GM18498 (cell line): ENCODE results near the gene HMCES.
"Not testable (repeated sequence)": the region's sequence is repeated elsewhere in the genome, so short reads cannot be mapped to it uniquely, and the experiment has no call there.

Experiments used
- ATAC-seq: cut with Tn5 transposase; IDR thresholded peaks from one replicate; pipeline ENCODE4 v1.9.1; 2021; ENCODE audit warnings: mild to moderate bottlenecking, moderate library complexity; ENCODE audit not compliant: unreplicated experiment

Gene HMCES

GRCh38 chr3:129345281-129345680 is 66.6 kb downstream of the HMCES start:
- no peak for ATAC-seq

DNA sequence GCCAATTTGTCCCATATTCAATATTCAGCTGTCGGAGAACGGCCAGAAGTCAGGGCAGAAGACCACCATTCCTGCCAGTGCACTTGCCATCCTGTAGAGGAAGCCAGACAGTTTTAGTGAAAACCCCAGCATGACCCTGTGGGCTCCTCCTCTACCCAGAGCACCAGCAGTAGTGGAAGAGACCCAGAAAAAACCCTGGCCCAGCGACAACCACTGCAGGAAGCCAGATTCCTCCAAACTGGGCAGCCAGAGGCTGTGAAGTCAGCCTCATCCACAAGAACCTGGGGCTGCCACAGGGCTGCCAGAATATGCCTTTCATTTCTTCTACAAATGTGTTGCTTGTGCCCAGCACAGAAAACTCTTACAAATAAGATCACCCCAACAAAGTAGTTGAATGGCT is 67.3 kb downstream of the HMCES start:
- ATAC-seq: no peak

GRCh38 chr3:129346695-129347457 is 68.2 kb downstream of the HMCES start:
- ATAC-seq: no peak

DNA sequence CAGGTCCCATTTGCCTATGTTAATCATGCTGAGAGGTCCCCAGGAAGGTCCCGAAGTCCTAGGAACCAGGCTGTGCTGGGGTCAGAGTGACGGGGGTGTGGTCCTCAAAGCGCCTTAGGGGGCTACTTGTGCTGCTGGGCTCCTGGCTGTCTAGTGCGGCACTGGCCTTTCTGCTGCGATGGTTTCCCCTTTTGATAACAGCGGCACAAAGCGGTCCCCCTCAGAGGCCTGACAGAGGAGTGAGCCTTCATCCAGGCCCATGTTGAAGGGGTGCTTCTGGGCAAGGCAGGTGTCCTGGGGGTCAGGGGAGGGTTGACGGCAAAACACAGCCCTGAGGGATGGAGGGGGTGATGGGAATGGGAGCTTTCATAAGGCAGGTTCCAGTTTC is 68.8 kb downstream of the HMCES start:
- no peak for ATAC-seq

DNA sequence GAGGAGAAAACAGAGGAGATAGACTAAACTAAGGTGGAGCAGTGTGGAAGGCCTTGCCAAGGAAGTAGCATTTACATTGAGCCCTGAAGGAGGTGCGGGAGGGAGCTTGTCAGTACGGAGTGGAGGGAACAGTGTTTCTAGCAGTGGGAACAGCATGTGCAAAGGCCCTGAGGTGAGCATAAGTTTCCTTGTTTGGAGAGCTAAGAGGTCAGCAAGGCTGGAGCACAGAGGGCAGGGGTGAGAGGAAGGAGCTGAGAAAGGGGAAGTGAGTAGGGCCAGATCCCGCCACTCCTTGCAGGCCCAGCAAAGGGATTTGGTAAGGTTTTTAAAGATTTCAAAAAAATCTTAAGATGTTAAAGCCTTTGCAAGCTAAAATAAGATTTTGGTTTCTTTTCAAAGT is 70.1 kb downstream of the HMCES start:
- ATAC-seq: no peak

GRCh38 chr3:129349169-129349568 is 70.5 kb downstream of the HMCES start:
- not testable (repeated sequence) for ATAC-seq

- ATAC-seq: no peak
These were observed 71.1 kb downstream of the HMCES start for GRCh38 chr3:129349791-129350190.

DNA sequence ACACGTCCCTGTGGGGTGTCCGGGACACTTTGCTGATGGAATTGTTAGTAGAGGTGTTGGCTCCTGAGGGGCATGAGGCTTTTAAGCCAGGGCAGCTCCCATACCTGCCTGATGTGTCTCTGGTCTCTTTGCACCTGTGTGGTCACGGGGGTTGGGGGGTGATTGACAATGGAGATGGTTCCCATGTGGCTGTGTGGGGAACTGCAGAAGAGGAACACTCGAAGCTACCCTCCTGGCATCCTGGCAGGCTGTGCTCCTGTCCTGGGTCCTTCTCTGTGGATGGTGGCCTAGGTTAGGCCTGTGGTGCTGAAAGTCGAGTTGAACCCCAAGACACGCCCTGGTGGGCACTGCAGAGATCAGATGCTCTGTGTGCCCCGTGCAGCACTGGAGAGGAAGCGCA is 73.4 kb downstream of the HMCES start:
- no peak for ATAC-seq

DNA sequence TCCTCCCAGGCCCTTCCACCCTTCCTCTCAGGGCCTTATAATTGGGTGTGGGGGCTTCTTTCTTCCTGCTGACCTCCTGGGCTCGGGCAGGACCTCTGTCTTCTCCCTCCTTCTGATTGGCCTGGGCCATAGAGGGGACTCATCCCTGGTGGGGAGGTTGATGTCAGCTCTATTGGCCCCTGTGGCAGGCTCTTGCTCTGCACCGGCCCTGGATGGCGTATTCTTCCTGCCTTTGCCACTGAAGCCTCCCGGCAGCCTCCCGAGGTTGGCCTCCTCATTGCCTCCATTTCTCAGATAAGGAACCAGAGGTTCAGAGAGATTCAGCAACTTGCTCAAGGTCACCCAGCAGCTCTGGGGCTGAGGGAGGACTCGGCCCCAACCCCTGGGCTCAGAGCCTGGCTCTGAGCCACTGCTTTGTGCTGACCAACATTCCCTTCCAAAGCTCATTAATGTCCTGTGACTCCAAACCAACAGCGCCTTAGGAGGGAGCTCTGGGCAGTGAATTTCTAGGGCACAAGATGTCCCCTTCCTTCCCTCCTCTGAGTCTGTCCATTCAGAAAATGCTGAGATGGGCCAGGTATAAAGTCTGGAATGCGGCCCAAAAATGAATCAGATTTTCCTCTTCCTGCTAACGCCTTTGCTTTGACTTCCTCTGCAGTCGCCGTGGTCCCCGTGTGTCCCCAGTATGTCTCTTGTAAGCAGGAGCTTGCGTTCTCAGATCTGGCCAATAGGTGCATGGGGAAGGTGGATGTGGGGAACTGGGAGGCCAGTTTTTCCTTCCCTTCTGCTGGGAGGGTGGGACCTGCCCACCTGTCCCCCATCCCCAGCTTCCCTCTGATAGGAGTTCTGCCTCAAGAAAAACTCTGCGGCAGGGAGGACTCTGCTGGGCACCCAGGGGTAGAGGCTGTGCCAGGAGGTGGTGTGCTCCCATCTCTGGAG is 74.2 kb downstream of the HMCES start:
- ATAC-seq: no peak

DNA sequence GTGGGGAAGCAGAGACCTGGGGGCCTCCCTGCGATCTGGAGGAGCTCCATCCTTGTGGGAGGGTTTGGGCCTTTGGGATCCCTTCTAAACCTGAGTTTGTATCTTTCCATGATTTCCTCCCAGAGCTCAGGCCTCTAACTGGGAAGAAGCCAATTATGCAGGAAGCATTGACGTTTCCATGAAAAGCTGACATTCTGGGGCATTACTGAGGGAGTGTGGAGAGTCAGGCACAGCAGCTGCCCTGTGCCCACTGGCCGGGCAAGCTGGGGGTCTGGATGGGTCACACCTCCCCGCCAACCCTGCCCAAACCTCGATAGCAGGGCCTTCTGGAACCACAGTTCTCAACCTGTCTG is 74.9 kb downstream of the HMCES start:
- ATAC-seq: no peak
